Esophagus squamous epithelium (tissue), 5 donors: ENCODE data around the gene DAB2. TPM values are rescaled to one million over a fixed set of nuclear protein-coding genes. Genes with fewer than 3 reads are reported as not detected.

Experiments
- DNase-seq: peaks from one replicate; lab custom pipeline; 2025; lab: John Stamatoyannopoulos, UW
- H3K27ac ChIP-seq, 4 donors: fragments of 200-600 bp; sonication (generic); one replicate each; pipeline ENCODE4 v1.5.1; 2016 to 2019; ENCODE audit warnings: mild to moderate bottlenecking in 1 of 4
- H3K27me3 ChIP-seq, 4 donors: fragments of 200-600 bp; sonication (generic); 1 replicate in 3 of 4; 2 replicates in 1 of 4; pipeline versions ENCODE4 v1.5.1 to v1.6.0; 2017 to 2021; ENCODE audit warnings: antibody characterized with exemption in 1 of 4
- H3K36me3 ChIP-seq, 3 donors: fragments of 200-600 bp; sonication (generic); one replicate each; pipeline ENCODE4 v1.5.1; 2016 to 2019
- H3K4me1 ChIP-seq, 3 donors: fragments of 200-600 bp; sonication (generic); one replicate each; pipeline ENCODE4 v1.5.1; 2017 to 2019
- H3K4me3 ChIP-seq, 4 donors: fragments of 200-600 bp; sonication (generic); 1 replicate in 3 of 4; 2 replicates in 1 of 4; pipeline ENCODE4 v1.5.1; 2016 to 2019; ENCODE audit warnings: mild to moderate bottlenecking in 2 of 4, moderate library complexity in 1 of 4
- H3K9me3 ChIP-seq, 3 donors: fragments of 200-600 bp; sonication (generic); one replicate each; pipeline ENCODE4 v1.5.1; 2016 to 2019
- CTCF ChIP-seq, 6 experiments: fragments of 450-650 bp in 4 of 6; fragments of 200-600 bp in 2 of 6; sonication (generic) in 2 of 6; IDR thresholded peaks; one replicate each; pipeline ENCODE4 v1.5.1; 2016 to 2019; ENCODE audit warnings: antibody characterized with exemption in 6 of 6, mild to moderate bottlenecking in 4 of 6, moderate library complexity in 4 of 6
- POLR2A ChIP-seq, 4 donors: fragments of 450-650 bp; IDR thresholded peaks; one replicate each; pipeline ENCODE4 v1.6.1; 2017; ENCODE audit warnings: antibody characterized with exemption in 4 of 4, mild to moderate bottlenecking in 4 of 4, moderate library complexity in 3 of 4
- WGBS, 2 donors: methylation state at CpG; one replicate each; pipeline ENCODE4 v1.1.5; 2018; 5-methylcytosine and 5-hydroxymethylcytosine counted together
- intact Hi-C: fragments of 100-400 bp; cut with DNase I; formaldehyde crosslinking; loops from one replicate; pipeline ENCODE4 v1.15.0; 2022
- total RNA-seq, 4 donors: library from RNA; depleted of rRNA; stranded (reverse); fragments of >200 nt; gene quantifications; one replicate each; pipeline ENCODE4 v1.1.0, GENCODE V29; 2016
- donor health status: DM: yes; HTN: yes; CAD: no.

The DAB2 gene
- total RNA-seq, 4 donors from 2014 or later: 0.95 to 35.1 (median 11.8) TPM

GRCh38 chr5:39352951-39353350 is 71.8 kb downstream of the DAB2 start:
- Histone ChIP-seq H3K4me3 (no peak overlapping the region), H3K36me3 (no peaks in the 10 kb centered on the region), H3K9me3 (peaks cover 0 to 10% (median 0%) of the 10 kb centered on the region in 3 donors), H3K4me1 (no peaks in the 10 kb centered on the region), H3K27ac (no peak overlapping the region), H3K27me3 (no peaks in the 10 kb centered on the region)
- TF ChIP-seq CTCF (IDR thresholded peaks at IDR 0.05): no peak
- TF ChIP-seq POLR2A (IDR thresholded peaks at IDR 0.05): no peak
- intact Hi-C loops: no loop called here
- DNase-seq: no peak
- 75 to 92% methylated on average over 1 of the region's 1 CpG for WGBS, 2 donors

- no peak overlapping the region for H3K27ac ChIP-seq
- no peaks in the 10 kb centered on the region for H3K4me1 ChIP-seq
- intact Hi-C loops: no loop called here
- H3K27me3 ChIP-seq: no peaks in the 10 kb centered on the region
- H3K9me3 ChIP-seq: peaks cover 0 to 10% (median 0%) of the 10 kb centered on the region in 3 donors
- H3K4me3 ChIP-seq: no peak overlapping the region
- 86% methylated on average over 2 of the region's 2 CpGs for WGBS, 2 donors
- TF ChIP-seq CTCF (IDR thresholded peaks at IDR 0.05): no peak
- TF ChIP-seq POLR2A (IDR thresholded peaks at IDR 0.05): no peak
- no peak for DNase-seq
- no peaks in the 10 kb centered on the region for H3K36me3 ChIP-seq
These were observed 72.6 kb downstream of the DAB2 start for GRCh38 chr5:39352170-39352569.

GRCh38 chr5:39349484-39349883 is 75.3 kb downstream of the DAB2 start:
- DNase-seq: no peak
- WGBS, 2 donors: 81 to 84% methylated on average over 4 of the region's 4 CpGs
- intact Hi-C loops: no loop called here

GRCh38 chr5:39342460-39342859 is 82.3 kb downstream of the DAB2 start:
- Histone ChIP-seq H3K9me3 (no peaks in the 10 kb centered on the region), H3K27ac (no peak overlapping the region), H3K4me1 (no peaks in the 10 kb centered on the region), H3K4me3 (no peak overlapping the region), H3K27me3 (no peaks in the 10 kb centered on the region), H3K36me3 (no peaks in the 10 kb centered on the region)
- 89 to 92% methylated on average over 1 of the region's 1 CpG for WGBS, 2 donors
- intact Hi-C loops: no loop called here
- no peak for DNase-seq
- no peak for TF ChIP-seq POLR2A (IDR thresholded peaks at IDR 0.05)
- TF ChIP-seq CTCF (IDR thresholded peaks at IDR 0.05): no peak

More at GRCh38 chr5:39349484-39349883, 75.3 kb downstream of the DAB2 start:
- TF ChIP-seq POLR2A (IDR thresholded peaks at IDR 0.05): no peak
- TF ChIP-seq CTCF (IDR thresholded peaks at IDR 0.05): no peak
- Histone ChIP-seq H3K27ac (no peak overlapping the region), H3K4me1 (no peaks in the 10 kb centered on the region), H3K4me3 (no peak overlapping the region), H3K36me3 (no peaks in the 10 kb centered on the region), H3K27me3 (no peaks in the 10 kb centered on the region), H3K9me3 (peaks cover 0 to 10% (median 0%) of the 10 kb centered on the region in 3 donors)

- Histone ChIP-seq H3K9me3 (no peaks in the 10 kb centered on the region), H3K27ac (no peak overlapping the region), H3K4me3 (no peak overlapping the region), H3K36me3 (no peaks in the 10 kb centered on the region), H3K27me3 (no peaks in the 10 kb centered on the region), H3K4me1 (no peaks in the 10 kb centered on the region)
- TF ChIP-seq CTCF (IDR thresholded peaks at IDR 0.05): no peak
- TF ChIP-seq POLR2A (IDR thresholded peaks at IDR 0.05): no peak
- intact Hi-C loops: no loop called here
- 79 to 92% methylated on average over 1 of the region's 1 CpG for WGBS, 2 donors
- no peak for DNase-seq
These were observed 82.9 kb downstream of the DAB2 start for GRCh38 chr5:39341896-39342295.
